ENCODE data around the gene NUDT15. TPM values are rescaled to one million over a fixed set of nuclear protein-coding genes. Genes with fewer than 3 reads are reported as not detected.
A peak's percentile ranks its signal among the peaks of the same experiment; 100 is the strongest.

Gene NUDT15
- total RNA-seq, 1 donor from 2014 or later, result 13.7 TPM

DNA sequence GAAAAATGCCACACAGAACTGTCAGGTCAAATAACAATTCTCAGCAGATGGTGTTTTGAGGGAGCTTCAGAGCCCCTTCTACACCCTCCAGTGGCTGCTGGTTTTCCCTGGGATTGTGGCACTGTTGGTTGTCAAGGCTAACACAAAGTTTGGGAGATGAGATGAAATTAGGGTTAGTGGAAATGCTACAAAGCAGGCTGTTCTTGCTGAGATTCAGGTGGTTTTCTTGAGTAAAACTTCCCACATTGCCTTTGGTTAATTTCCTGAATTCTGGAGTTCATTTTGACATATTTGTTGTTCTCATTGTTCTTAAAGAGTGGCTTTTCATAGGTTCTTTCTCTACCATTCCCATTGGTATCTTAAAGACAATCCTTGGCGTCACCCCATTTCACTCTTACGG, 35.3 kb downstream of the NUDT15 start:
- TF ChIP-seq, protein P1, sequence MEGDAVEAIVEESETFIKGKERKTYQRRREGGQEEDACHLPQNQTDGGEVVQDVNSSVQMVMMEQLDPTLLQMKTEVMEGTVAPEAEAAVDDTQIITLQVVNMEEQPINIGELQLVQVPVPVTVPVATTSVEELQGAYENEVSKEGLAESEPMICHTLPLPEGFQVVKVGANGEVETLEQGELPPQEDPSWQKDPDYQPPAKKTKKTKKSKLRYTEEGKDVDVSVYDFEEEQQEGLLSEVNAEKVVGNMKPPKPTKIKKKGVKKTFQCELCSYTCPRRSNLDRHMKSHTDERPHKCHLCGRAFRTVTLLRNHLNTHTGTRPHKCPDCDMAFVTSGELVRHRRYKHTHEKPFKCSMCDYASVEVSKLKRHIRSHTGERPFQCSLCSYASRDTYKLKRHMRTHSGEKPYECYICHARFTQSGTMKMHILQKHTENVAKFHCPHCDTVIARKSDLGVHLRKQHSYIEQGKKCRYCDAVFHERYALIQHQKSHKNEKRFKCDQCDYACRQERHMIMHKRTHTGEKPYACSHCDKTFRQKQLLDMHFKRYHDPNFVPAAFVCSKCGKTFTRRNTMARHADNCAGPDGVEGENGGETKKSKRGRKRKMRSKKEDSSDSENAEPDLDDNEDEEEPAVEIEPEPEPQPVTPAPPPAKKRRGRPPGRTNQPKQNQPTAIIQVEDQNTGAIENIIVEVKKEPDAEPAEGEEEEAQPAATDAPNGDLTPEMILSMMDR (IDR thresholded peaks at IDR 0.05; ENCODE audit: partially characterized antibody, unreplicated experiment), result no peak
- Mint-ChIP-seq H3K36me3 (ENCODE audit: unreplicated experiment) (peaks cover 56% of the 10 kb centered on the region), H3K4me3 (ENCODE audit: unreplicated experiment) (peak overlapping the region; percentile 20), H3K4me1 (ENCODE audit: low read depth, unreplicated experiment) (no peaks in the 10 kb centered on the region), H3K27me3 (ENCODE audit: unreplicated experiment) (peaks cover 4% of the 10 kb centered on the region), H3K27ac (ENCODE audit: unreplicated experiment) (peak overlapping the region; percentile 91), H3K9me3 (ENCODE audit: unreplicated experiment) (peaks cover 10% of the 10 kb centered on the region)
- DNase-seq, result no peak

DNA sequence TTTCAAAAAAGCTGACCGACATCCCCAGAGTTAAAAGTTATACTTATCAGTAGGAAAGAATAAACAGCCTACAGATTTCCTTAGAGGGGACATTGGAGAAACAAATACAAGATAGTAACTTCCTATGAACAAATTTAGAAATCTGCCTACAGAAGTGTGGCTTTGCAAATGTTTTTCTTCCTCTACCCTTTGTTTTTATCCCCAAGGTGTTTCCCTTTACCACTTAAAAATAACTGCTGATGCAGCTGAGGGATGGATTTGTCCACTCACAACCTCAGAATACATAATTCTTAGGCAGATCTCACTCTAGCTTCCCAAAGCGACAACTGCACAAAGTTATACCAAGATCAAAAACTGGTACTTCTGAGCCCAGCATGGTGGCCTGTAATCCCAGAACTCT, 36.5 kb downstream of the NUDT15 start:
- Mint-ChIP-seq H3K27ac (ENCODE audit: unreplicated experiment) (no peak overlapping the region), H3K27me3 (ENCODE audit: unreplicated experiment) (peaks cover 4% of the 10 kb centered on the region), H3K4me3 (ENCODE audit: unreplicated experiment) (no peak overlapping the region), H3K36me3 (ENCODE audit: unreplicated experiment) (peaks cover 46% of the 10 kb centered on the region), H3K9me3 (ENCODE audit: unreplicated experiment) (peaks cover 10% of the 10 kb centered on the region), H3K4me1 (ENCODE audit: low read depth, unreplicated experiment) (no peaks in the 10 kb centered on the region)
- DNase-seq, result no peak
- TF ChIP-seq, protein P1 (IDR thresholded peaks at IDR 0.05; ENCODE audit: partially characterized antibody, unreplicated experiment), result no peak

DNA sequence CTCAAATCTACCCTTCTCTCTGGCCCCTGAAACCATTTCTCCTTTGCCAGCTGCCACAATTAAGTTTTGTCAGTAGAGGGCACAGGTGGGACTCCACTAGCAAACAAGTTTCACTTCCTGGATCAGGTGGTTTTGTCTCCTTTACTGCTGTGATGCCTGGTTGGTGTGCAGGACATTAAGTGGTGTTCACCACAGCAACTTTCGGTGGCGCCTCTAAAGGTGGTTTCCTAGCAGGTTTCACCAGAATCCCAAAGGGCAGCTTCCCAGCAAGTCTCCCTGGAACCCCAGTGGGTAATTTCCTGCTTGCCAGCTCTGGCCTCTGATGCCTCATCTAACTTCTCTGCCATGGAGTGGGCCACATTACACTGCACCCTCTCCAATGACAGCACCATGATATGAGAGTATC, 40.7 kb downstream of the NUDT15 start:
- H3K9me3 Mint-ChIP-seq (ENCODE audit: unreplicated experiment), result no peaks in the 10 kb centered on the region
- DNase-seq, result no peak
- H3K4me1 Mint-ChIP-seq (ENCODE audit: low read depth, unreplicated experiment), result no peaks in the 10 kb centered on the region
- H3K4me3 Mint-ChIP-seq (ENCODE audit: unreplicated experiment), result no peak overlapping the region
- TF ChIP-seq, protein P1 (IDR thresholded peaks at IDR 0.05; ENCODE audit: partially characterized antibody, unreplicated experiment), result no peak
- H3K36me3 Mint-ChIP-seq (ENCODE audit: unreplicated experiment), result peaks cover 14% of the 10 kb centered on the region
- no peaks in the 10 kb centered on the region for H3K27me3 Mint-ChIP-seq (ENCODE audit: unreplicated experiment)
- no peak overlapping the region for H3K27ac Mint-ChIP-seq (ENCODE audit: unreplicated experiment)

DNA sequence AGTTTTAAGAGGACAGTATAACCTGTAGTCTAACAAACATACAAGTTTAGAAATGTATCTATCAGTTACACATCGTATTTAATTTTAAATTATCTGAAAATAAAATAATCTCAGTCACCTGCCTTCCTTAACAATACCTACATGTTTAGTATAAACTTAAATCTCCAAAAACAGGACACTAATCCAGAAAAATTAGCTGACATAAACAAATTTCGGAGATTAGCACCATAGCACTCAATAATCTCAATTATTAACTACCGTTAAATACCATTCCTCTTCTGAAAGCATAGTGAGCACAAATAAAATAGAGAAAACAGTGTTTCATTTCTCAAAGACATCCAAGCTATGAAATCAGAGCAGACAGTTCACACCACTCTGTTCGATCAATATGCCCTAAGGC, 44.2 kb downstream of the NUDT15 start:
- no peaks in the 10 kb centered on the region for H3K27me3 Mint-ChIP-seq (ENCODE audit: unreplicated experiment)
- no peak overlapping the region for H3K4me3 Mint-ChIP-seq (ENCODE audit: unreplicated experiment)
- H3K36me3 Mint-ChIP-seq (ENCODE audit: unreplicated experiment), result peaks cover 5% of the 10 kb centered on the region
- no peaks in the 10 kb centered on the region for H3K4me1 Mint-ChIP-seq (ENCODE audit: low read depth, unreplicated experiment)
- H3K27ac Mint-ChIP-seq (ENCODE audit: unreplicated experiment), result no peak overlapping the region
- TF ChIP-seq, protein P1 (IDR thresholded peaks at IDR 0.05; ENCODE audit: partially characterized antibody, unreplicated experiment), result no peak
- no peaks in the 10 kb centered on the region for H3K9me3 Mint-ChIP-seq (ENCODE audit: unreplicated experiment)
- DNase-seq, result no peak

DNA sequence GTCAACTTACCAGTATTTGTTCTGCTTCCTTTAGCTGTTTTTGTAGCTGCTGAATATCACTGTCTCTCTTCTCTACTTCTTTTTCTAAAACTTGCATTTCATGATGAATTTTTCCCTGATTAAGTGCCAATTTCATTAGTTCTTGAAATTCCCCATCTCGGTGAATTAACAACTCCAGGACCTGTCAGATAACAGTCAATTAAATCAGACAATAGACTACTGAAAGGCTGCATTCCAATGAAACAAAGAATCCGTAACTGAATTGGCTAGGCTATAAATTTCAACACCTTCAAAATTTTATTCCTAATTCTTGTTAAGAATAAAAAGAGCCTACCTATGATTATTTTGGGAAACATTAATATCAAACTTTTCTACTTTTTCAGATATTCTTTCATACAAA, 48.7 kb downstream of the NUDT15 start:
- DNase-seq, result no peak
- no peak overlapping the region for H3K4me3 Mint-ChIP-seq (ENCODE audit: unreplicated experiment)
- peaks cover under 1% of the 10 kb centered on the region for H3K4me1 Mint-ChIP-seq (ENCODE audit: low read depth, unreplicated experiment)
- no peak overlapping the region for H3K27ac Mint-ChIP-seq (ENCODE audit: unreplicated experiment)
- TF ChIP-seq, protein P1 (IDR thresholded peaks at IDR 0.05; ENCODE audit: partially characterized antibody, unreplicated experiment), result no peak
- peaks cover 5% of the 10 kb centered on the region for H3K36me3 Mint-ChIP-seq (ENCODE audit: unreplicated experiment)
- H3K9me3 Mint-ChIP-seq (ENCODE audit: unreplicated experiment), result no peaks in the 10 kb centered on the region
- no peaks in the 10 kb centered on the region for H3K27me3 Mint-ChIP-seq (ENCODE audit: unreplicated experiment)

All from glutamatergic neuron (in vitro differentiated cells).